NCI-H1092 treated with DMSO at 0.1 percent for 48 hours (cell line): Measurements from ENCODE around the gene RNF213.
A peak's percentile ranks its signal among the peaks of the same experiment; 100 is the strongest.

Experiments
- DNase-seq: peaks from one replicate; lab custom pipeline; 2025; lab: John Stamatoyannopoulos, UW

Gene RNF213

DNA sequence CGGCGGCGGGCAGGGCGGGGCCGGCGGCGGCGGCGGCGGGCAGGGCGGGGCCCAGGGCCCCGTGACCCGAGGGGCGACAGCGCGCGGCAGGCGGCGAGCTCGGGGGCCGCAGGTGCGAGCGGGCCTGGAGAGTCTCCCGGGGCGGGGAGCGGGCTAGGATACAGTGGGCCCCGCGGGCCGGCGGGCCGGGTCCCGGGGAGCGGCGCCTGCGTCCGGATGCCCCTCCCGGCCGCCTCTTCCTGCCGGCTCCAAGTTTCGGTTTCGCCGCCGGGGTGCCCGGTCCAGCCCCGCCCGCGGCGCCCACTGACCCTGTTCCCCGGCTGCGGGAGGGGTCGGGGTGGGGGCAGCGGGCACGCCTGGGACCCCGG is at the start of gene RNF213:
TSS of gene RNF213 (plus strand) at position 62 of the 368 bp plus-strand sequence. CDS start 2,830 bp downstream, outside the sequence.
- peak; percentile 17 for DNase-seq

- DNase-seq: peak; percentile 65
These were observed 48.5 kb upstream of the RNF213 start for GRCh38 chr17:80212109-80212508.

DNA sequence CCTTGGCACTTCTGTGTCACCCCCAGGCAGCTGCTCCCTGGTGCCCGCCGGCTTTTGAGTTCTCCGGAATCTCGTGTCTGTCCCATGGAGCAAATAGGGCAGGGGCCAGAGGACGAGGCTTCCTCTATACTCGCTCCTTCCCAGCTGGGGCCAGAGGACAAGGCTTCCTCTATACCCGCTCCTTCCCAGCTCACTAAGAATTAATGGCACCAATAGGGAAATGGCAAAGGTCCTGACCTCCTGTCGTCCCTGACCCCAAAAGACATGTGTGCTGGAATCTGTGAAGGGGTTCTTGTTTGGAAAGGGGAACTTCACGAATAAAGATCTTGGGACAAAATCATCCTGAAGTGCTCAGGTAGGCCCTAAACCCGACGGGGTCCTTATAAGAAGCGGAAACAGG is 48.1 kb upstream of the RNF213 start:
- DNase-seq: no peak

- DNase-seq: no peak
These were observed 47.5 kb upstream of the RNF213 start for GRCh38 chr17:80212962-80213642.

GRCh38 chr17:80213643-80213975 is 47.0 kb upstream of the RNF213 start:
- DNase-seq: no peak

- no peak for DNase-seq
These were observed 46.4 kb upstream of the RNF213 start for GRCh38 chr17:80214012-80214877.

DNA sequence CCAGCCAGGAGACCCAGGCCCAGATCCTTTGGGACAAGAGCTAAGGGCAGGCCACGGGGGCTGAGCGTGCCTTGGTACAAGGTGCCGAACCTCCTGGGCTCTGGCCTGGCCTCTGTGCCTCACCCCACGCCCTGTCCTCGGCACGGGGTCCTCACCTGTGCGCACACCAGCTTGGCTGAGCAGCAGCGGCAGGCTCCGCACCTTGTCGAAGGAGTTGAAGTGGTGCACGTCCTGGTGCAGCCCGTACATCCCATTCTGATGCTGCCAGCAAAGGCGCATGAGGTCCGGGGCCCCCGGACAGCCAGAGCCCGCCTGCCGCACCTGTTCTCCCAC is 45.8 kb upstream of the RNF213 start:
- DNase-seq: no peak

GRCh38 chr17:80216473-80217456 is 43.9 kb upstream of the RNF213 start:
- DNase-seq: no peak

GRCh38 chr17:80217703-80218362 is 42.8 kb upstream of the RNF213 start:
- DNase-seq: no peak

DNA sequence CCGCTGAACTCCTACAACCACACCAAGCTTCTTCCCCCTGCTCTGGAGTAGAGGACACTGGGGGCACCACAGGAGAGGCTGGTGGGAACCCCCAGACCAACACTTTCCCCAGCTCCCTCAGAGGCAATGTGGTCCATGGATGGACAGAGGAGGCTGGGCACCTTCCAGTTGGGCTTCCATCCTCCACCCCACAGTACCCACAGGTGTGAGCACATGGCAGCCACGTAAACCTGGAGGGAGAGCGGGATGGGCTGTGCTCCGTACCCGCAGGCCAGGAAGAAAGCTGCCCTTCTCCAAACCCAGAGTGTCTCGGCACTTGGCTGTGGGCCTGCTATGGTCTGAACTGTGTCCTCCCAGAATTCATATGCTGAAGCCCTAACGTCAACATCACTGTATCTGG is 42.3 kb upstream of the RNF213 start:
- no peak for DNase-seq

DNA sequence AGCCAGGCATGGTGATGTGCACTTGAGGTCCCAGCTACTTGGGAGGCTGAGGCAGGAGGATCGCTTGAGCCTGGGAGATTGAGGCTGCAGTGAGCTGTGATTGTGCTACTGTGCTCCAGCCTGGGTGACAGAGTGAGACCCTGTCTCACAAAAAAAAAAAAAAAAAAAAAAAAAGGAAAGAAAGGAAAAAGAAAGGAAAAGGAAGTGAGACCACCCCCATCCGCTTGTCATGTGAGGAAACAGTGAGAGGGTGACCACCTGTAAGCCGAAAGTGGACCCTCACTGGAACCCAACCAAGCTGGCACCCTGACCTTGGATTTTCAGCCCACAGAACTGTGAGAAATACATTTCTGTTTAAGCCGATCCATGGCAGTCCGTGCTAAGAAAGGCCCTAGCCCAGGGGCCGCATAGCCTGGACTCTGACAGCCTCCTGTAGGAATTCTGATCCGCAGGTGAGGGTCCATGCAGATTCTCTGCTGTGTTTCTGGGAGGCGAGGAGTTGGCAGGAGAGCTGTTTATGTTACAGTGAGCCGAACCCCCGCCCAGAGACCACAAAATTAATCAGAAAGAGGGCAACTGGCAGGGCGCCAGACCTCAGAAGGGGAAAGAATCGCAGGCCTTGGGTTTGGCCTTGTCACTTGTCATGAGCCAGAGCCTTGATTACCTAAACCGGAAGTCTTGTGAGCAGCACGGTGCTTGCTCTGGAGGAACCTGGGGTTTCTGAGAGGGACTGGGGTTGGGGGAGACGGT is 41.5 kb upstream of the RNF213 start:
- peak; percentile 49 for DNase-seq

GRCh38 chr17:80219763-80220053 is 40.9 kb upstream of the RNF213 start:
- no peak for DNase-seq

DNA sequence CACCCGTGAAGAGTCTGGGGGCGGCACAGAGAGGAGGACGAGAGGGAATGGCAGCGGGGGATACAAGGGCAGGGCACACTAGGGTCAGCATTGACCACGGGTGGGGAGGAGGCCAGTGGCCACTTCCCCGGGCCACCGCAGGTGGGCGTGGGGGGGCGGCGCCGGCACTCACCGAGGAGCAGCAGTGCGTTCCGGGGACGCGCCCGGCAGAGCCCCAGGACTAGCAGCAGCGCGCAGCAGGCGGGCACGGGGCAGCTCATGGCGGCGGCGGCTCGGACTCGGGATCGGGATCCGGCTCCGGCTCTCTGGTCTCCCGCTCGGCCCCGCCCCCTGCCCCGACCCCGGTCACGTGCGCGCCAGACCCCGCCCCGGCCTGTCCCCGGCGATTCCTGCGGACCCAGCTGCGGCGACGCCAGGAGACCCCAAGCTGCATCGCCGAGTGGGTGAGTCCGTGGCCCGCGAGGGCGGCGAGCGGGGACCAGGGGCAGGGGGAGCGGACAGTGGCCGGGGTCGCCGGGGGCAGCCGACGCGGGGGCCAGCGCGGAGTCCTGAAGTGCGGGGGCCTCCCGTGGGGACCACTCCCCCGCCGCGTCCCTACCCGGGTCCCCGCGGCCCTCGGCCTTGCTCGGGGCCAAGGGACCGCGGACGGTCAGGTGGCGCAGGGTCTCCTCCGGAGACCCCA is 40.5 kb upstream of the RNF213 start, which contains the start of the genes SGSH and SLC26A11:
TSS of gene SGSH (minus strand) at position 280 of the 682 bp plus-strand sequence. CDS start at position 260, 20 bp downstream.
TSS of gene SLC26A11 (plus strand) at position 374 of the 682 bp plus-strand sequence. CDS start 1,134 bp downstream, outside the sequence.
- peak; percentile 65 for DNase-seq

GRCh38 chr17:80220736-80221215 is 39.9 kb upstream of the RNF213 start:
- DNase-seq: peak; percentile 6

DNA sequence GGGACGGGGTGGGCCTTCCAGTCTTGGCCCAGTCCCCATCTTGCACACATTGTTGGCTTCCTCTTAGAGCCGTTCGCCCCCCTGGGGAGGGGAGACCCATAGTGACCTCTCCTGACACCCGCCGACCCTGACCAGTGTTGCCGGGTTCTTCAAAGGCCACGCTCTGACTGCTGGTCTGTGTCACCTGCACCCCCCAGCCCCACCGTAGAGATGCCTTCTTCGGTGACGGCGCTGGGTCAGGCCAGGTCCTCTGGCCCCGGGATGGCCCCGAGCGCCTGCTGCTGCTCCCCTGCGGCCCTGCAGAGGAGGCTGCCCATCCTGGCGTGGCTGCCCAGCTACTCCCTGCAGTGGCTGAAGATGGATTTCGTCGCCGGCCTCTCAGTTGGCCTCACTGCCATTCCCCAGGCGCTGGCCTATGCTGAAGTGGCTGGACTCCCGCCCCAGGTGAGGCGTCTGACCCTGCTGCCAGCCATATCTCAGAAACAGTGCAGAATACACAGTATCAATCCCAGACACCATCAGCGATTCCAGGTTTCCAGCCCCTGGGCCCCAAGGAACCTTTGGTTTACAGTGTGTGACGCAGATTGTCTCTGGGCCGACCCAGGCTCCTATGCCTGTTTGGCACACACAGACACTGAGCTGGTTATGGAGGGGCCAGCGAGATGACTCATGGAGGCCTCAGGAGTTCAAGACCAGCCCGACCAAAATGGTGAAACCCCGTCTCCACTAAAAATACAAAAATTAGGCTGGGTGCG is 39.1 kb upstream of the RNF213 start:
- DNase-seq: no peak

DNA sequence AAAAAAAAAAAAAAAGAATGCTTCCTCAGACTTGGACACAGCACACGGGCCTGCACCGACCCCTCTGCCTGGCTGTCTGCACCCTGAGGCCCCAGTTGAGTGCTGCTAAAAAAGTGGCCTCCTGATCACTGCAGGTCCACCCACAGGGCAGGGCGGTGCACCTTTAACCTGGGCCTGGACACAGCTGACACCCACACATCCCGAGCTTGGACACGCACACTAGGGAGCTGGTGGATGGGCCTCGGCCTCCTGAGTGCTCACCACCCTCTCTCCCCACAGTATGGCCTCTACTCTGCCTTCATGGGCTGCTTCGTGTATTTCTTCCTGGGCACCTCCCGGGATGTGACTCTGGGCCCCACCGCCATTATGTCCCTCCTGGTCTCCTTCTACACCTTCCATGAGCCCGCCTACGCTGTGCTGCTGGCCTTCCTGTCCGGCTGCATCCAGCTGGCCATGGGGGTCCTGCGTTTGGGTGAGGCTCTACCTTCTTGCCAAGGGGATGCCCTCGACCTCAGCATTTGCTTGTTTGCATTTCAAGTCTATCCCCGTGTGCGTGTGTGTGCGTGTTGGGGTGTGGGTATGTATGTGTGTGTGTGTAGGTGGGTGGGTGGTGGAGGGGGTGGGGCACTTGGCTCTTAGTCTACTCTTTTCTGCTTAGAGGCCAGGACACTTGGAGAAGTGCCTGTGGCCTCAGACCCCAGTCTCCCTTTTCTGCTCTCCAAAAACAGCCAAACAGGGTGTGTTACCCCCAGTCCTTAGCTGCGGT is 38.1 kb upstream of the RNF213 start:
- DNase-seq: no peak

DNA sequence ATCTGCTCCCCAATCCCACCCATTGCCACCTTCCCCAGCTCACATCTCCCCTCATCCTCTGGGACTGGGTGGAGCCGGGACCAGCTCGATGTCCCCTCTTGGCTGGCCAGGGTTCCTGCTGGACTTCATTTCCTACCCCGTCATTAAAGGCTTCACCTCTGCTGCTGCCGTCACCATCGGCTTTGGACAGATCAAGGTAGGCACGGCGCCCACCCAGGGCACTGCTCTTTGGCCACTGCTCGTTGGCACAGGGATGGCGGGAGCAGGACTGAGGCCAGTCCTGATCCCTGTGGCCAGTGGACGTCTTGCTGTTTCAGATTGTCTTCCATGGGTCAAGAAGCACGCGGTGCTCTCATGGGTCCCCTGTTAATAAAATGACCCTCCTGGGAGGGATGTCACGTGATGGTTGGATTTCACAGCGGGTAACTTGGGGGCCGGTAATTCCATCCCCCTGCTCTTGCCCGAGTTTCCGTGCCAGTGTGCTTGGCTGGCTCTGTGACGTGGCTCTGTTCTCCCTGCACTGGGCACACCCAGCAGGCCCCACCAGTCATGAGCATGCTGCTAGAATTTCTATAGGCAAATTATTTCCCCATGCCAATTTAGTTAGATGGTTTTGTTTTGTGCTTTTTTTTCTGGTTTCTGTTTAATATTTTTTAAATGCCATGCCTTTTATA is 37.4 kb upstream of the RNF213 start:
- no peak for DNase-seq

DNA sequence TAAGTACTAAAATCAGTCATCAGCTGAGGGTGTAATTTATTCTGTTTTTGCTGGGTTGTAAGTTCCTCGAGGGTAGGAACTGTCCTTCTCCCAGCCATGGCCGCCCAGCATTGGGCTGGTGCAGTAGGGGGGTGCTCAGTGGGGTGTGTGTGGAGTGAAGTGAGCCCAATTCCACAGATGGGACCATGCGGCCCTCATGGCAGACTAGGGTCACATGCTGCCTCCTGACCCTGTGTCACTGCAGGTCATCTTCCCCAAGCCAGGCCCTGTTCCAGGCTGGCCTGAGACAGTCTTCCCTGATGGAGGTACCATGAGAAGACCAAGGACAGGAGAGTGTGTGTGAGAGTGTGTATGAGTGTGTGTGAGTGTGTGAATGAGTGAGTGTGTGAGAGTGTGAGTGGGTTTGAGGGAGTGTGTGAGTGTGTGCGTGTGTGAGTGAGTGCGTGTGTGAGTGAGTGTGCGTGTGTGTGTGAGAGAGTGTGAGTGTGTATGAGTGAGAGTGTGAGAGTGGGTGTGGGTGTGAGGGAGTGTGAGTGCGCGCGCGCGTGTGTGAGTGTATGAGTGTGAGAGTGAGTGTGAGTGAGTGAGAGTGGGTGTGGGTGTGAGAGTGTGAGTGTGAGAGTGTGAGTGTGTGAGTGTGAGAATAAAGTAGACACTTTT is 36.7 kb upstream of the RNF213 start:
- DNase-seq: no peak
